IMR-90 (cell line): Measurements from ENCODE around the gene MEIS1. TPM values are rescaled to one million over a fixed set of nuclear protein-coding genes. Genes with fewer than 3 reads are reported as not detected.

Source experiments
- ATAC-seq: fragments of 200-7000 bp; cut with Tn5 transposase; 2 replicates; pipeline ENCODE4 v1.9.1; 2020; ENCODE audit warnings: low read depth, mild to moderate bottlenecking, moderate library complexity
- BruUV-seq: library from RNA; stranded (reverse); fragments of 400-500 nt; replicated peaks from 2 replicates; lab custom pipeline; 2021; lab: Mats Ljungman, UMichigan
- CTCF ChIA-PET: fragments of 300-600 bp; formaldehyde crosslinking; extraction: SDS; loops from one replicate; lab custom pipeline; 2021; ENCODE audit warnings: antibody characterized with exemption; lab: Yijun Ruan, JAX
- POLR2A ChIA-PET: fragments of 300-600 bp; sonication (Branson Sonifier 250); formaldehyde crosslinking; loops from one replicate; lab custom pipeline; 2022; ENCODE audit warnings: antibody characterized with exemption; ENCODE audit not compliant: unreplicated experiment; lab: Charles Lee
- DNase-seq: peaks from one replicate; pipeline ENCODE4 v3.0.0; 2013
- H2AFZ ChIP-seq: replicated peaks from 2 replicates; pipeline ENCODE3; 2013; ENCODE audit warnings: low read length, mild to moderate bottlenecking; ENCODE audit not compliant: poor library complexity
- H2AK5ac ChIP-seq: 2 replicates; pipeline ENCODE4 v1.6.1; 2013; ENCODE audit warnings: low read depth, low read length, inconsistent platforms
- H2AK9ac ChIP-seq: replicated peaks from 2 replicates; pipeline ENCODE3; 2013; ENCODE audit warnings: mild to moderate bottlenecking, low read depth, low read length, moderate library complexity; ENCODE audit not compliant: poor library complexity
- H2BK120ac ChIP-seq: 2 replicates; pipeline ENCODE4 v1.6.1; 2013; ENCODE audit warnings: low read depth, low read length, inconsistent platforms
- H2BK15ac ChIP-seq: 3 replicates; pipeline ENCODE4 v1.6.1; 2013; ENCODE audit warnings: low read depth, low read length, inconsistent platforms
- H2BK20ac ChIP-seq: 2 replicates; pipeline ENCODE4 v1.6.1; 2013; ENCODE audit warnings: low read depth, mild to moderate bottlenecking, inconsistent platforms, low read length, moderate library complexity
- H2BK5ac ChIP-seq: 2 replicates; pipeline ENCODE4 v1.6.1; 2013; ENCODE audit warnings: mild to moderate bottlenecking, low read depth, low read length, inconsistent platforms; ENCODE audit not compliant: poor library complexity, severe bottlenecking
- H3K14ac ChIP-seq: replicated peaks from 2 replicates; pipeline ENCODE4 v1.6.1; 2013; ENCODE audit warnings: low read depth, low read length, inconsistent platforms
- H3K18ac ChIP-seq: 2 replicates; pipeline ENCODE4 v1.6.1; 2013; ENCODE audit warnings: low read depth, low read length, control low read depth
- H3K23ac ChIP-seq: 2 replicates; pipeline ENCODE4 v1.6.1; 2013; ENCODE audit warnings: low read depth, low read length, inconsistent platforms
- H3K27ac ChIP-seq: 2 replicates; pipeline ENCODE4 v1.5.1; 2013; ENCODE audit warnings: mild to moderate bottlenecking, control low read depth, low read length; ENCODE audit not compliant: insufficient read depth
- H3K27me3 ChIP-seq: 2 replicates; pipeline ENCODE4 v1.6.1; 2013; ENCODE audit warnings: low read length; ENCODE audit not compliant: control insufficient read depth, insufficient read depth
- H3K36me3 ChIP-seq: 2 replicates; pipeline ENCODE4 v1.6.1; 2013; ENCODE audit warnings: low read length, mixed read lengths; ENCODE audit not compliant: control insufficient read depth, insufficient read depth
- H3K4ac ChIP-seq: 2 replicates; pipeline ENCODE4 v1.6.1; 2013; ENCODE audit warnings: low read depth, low read length, inconsistent platforms
- H3K4me1 ChIP-seq: 2 replicates; pipeline ENCODE4 v1.6.1; 2013; ENCODE audit warnings: low read length, mixed read lengths; ENCODE audit not compliant: control insufficient read depth, insufficient read depth
- H3K4me2 ChIP-seq: 2 replicates; pipeline ENCODE4 v1.6.1; 2013; ENCODE audit warnings: low read depth, mild to moderate bottlenecking, control low read depth, low read length, moderate library complexity
- H3K4me3 ChIP-seq: 2 replicates; pipeline ENCODE4 v1.5.1; 2013; ENCODE audit warnings: low read depth, mild to moderate bottlenecking, control low read depth, low read length, moderate library complexity; ENCODE audit not compliant: insufficient read depth
- H3K56ac ChIP-seq: 2 replicates; pipeline ENCODE4 v1.6.1; 2013; ENCODE audit warnings: low read length, inconsistent platforms; ENCODE audit not compliant: insufficient read depth; ENCODE audit errors: extremely low read depth
- H3K79me1 ChIP-seq, 2 experiments: 2 replicates each; pipeline ENCODE4 v1.6.1; 2013; ENCODE audit warnings: low read length in 2 of 2, inconsistent platforms in 1 of 2, low read depth in 1 of 2
- H3K9ac ChIP-seq: 2 replicates; pipeline ENCODE4 v1.6.1; 2013; ENCODE audit warnings: low read depth, low read length, control low read depth
- H3K9me1 ChIP-seq: 2 replicates; pipeline ENCODE4 v1.6.1; 2013; ENCODE audit warnings: low read length, inconsistent platforms; ENCODE audit not compliant: insufficient read depth
- H3K9me3 ChIP-seq: 2 replicates; pipeline ENCODE4 v1.6.1; 2013; ENCODE audit warnings: low read length; ENCODE audit not compliant: control insufficient read depth, insufficient read depth
- H4K20me1 ChIP-seq: 2 replicates; pipeline ENCODE4 v1.6.1; 2013; ENCODE audit warnings: low read length, inconsistent platforms; ENCODE audit not compliant: insufficient read depth
- H4K5ac ChIP-seq: 2 replicates; pipeline ENCODE4 v1.6.1; 2013; ENCODE audit warnings: mild to moderate bottlenecking, low read depth, low read length, control low read depth
- H4K8ac ChIP-seq, 2 experiments: 2 replicates each; pipeline ENCODE4 v1.6.1; 2013; ENCODE audit warnings: low read depth in 2 of 2, low read length in 2 of 2, control low read depth in 1 of 2, inconsistent platforms in 1 of 2
- H4K91ac ChIP-seq: 2 replicates; pipeline ENCODE4 v1.6.1; 2013; ENCODE audit warnings: low read depth, low read length, inconsistent platforms; ENCODE audit not compliant: insufficient read depth
- BHLHE40 ChIP-seq: fragments of 150-350 bp; IDR thresholded peaks from 2 replicates; pipeline ENCODE4 v1.6.1; 2016; ENCODE audit warnings: mild to moderate bottlenecking, low read depth, low read length
- CEBPB ChIP-seq: IDR thresholded peaks from 2 replicates; pipeline ENCODE4 v1.6.1; 2012; ENCODE audit warnings: low read depth, low read length, improper control_type of control experiment
- CHD1 ChIP-seq: IDR thresholded peaks from 2 replicates; pipeline ENCODE4 v1.6.1; 2012; ENCODE audit warnings: low read depth, low read length, improper control_type of control experiment
- CTCF ChIP-seq: conservative IDR thresholded peaks from 2 replicates; pipeline ENCODE4 v1.5.1; 2012; ENCODE audit warnings: mild to moderate bottlenecking, low read depth, low read length, improper control_type of control experiment
- ELK1 ChIP-seq: fragments of 150-350 bp; IDR thresholded peaks from 2 replicates; pipeline ENCODE4 v1.6.1; 2016; ENCODE audit warnings: low read depth, mild to moderate bottlenecking, low read length, moderate library complexity, borderline replicate concordance
- FOS ChIP-seq: fragments of 150-350 bp; IDR thresholded peaks from 2 replicates; pipeline ENCODE4 v1.6.1; 2016; ENCODE audit warnings: low read depth, low read length
- MAFK ChIP-seq: IDR thresholded peaks from 2 replicates; pipeline ENCODE4 v1.6.1; 2012; ENCODE audit warnings: low read depth, low read length, improper control_type of control experiment
- MAZ ChIP-seq: IDR thresholded peaks from 2 replicates; pipeline ENCODE4 v1.6.1; 2012; ENCODE audit warnings: low read depth, mild to moderate bottlenecking, low read length, improper control_type of control experiment, moderate library complexity, borderline replicate concordance
- MXI1 ChIP-seq: IDR thresholded peaks from 2 replicates; pipeline ENCODE4 v1.6.1; 2012; ENCODE audit warnings: low read depth, mild to moderate bottlenecking, low read length, moderate library complexity, borderline replicate concordance
- NFE2L2 ChIP-seq: fragments of 150-350 bp; IDR thresholded peaks from 2 replicates; pipeline ENCODE4 v1.6.1; 2016; ENCODE audit warnings: low read depth, mild to moderate bottlenecking, low read length
- POLR2A ChIP-seq: IDR thresholded peaks from 2 replicates; pipeline ENCODE4 v1.6.1; 2012; ENCODE audit warnings: mild to moderate bottlenecking, low read depth, low read length
- RAD21 ChIP-seq: IDR thresholded peaks from 2 replicates; pipeline ENCODE4 v1.6.1; 2012; ENCODE audit warnings: low read length, improper control_type of control experiment
- RCOR1 ChIP-seq: IDR thresholded peaks from 2 replicates; pipeline ENCODE4 v1.6.1; 2012; ENCODE audit warnings: mild to moderate bottlenecking, low read length, improper control_type of control experiment; ENCODE audit not compliant: insufficient replicate concordance
- RFX5 ChIP-seq: IDR thresholded peaks from 2 replicates; pipeline ENCODE4 v1.8.0; 2012; ENCODE audit warnings: low read depth, mild to moderate bottlenecking, low read length, moderate library complexity
- SMC3 ChIP-seq: fragments of 150-350 bp; IDR thresholded peaks from 2 replicates; pipeline ENCODE4 v1.6.1; 2016; ENCODE audit warnings: low read depth, mild to moderate bottlenecking, antibody characterized with exemption, low read length, moderate library complexity
- WGBS, 2 experiments: methylation state at CpG; one replicate each; pipeline versions ENCODE4 v1.1.5 to v1.1.7; 2013; ENCODE audit warnings: missing lambda C conversion rate in 2 of 2; ENCODE audit not compliant: insufficient read length in 1 of 2; ENCODE audit errors: extremely low coverage in 2 of 2; 5-methylcytosine and 5-hydroxymethylcytosine counted together
- dilution Hi-C: fragments of 300-500 bp; cut with HindIII; formaldehyde crosslinking; loops from one replicate; pipeline ENCODE4 v1.14.3; 2018; ENCODE audit warnings: low sequenced_read_pairs; ENCODE audit not compliant: unreplicated experiment
- in situ Hi-C: fragments of 300-500 bp; cut with MboI; formaldehyde crosslinking; loops from 3 replicates; pipeline ENCODE4 v1.14.3; 2019; ENCODE audit warnings: low sequenced_read_pairs, inconsistent platforms, mixed read lengths
- intact Hi-C: fragments of 100-400 bp; cut with micrococcal nuclease; formaldehyde crosslinking; loops from 2 replicates; pipeline ENCODE4 v1.10.0; 2022
- polyA plus RNA-seq, 3 experiments: library from polyadenylated mRNA; depleted of rRNA; stranded (reverse); fragments of >200 nt; gene quantifications; 2 replicates each; pipeline ENCODE4 v1.2.3, GENCODE V29; 2012; ENCODE audit warnings: low replicate concordance in 1 of 3
- total RNA-seq: library from RNA; depleted of rRNA; stranded (reverse); fragments of >200 nt; gene quantifications from 2 replicates; pipeline ENCODE4 v1.2.3, GENCODE V29; 2012

MEIS1 gene
- total and polyA plus RNA-seq, 2 of the 4 experiments (the other 2 are of a cell fraction): 54.4 to 157 TPM

GRCh38 chr2:66423391-66424124 lies 11.4 kb upstream of the MEIS1 start:
- BruUV-seq: no TSS peak
- no peak overlapping the region for H3K4me2 ChIP-seq
- no peak overlapping the region for H3K18ac ChIP-seq
- no peaks in the 10 kb centered on the region for H4K20me1 ChIP-seq
- no peak overlapping the region for H3K4ac ChIP-seq
- intact Hi-C loops: loop anchor here (5.0 kb wide), 1 partner anchor 766 kb away; no protein-coding TSS in a partner anchor
- no peak overlapping the region for H3K9ac ChIP-seq
- no peaks in the 10 kb centered on the region for H3K79me1 ChIP-seq
- no peak overlapping the region for H2AK5ac ChIP-seq
- no peak overlapping the region for H3K4me3 ChIP-seq
- H2BK120ac ChIP-seq: no peak overlapping the region
- no peaks in the 10 kb centered on the region for H3K9me3 ChIP-seq
- POLR2A ChIA-PET: no interaction called here
- no peak overlapping the region for H2BK20ac ChIP-seq
- H3K9me1 ChIP-seq: no peaks in the 10 kb centered on the region; the same call in 1 of the 2 replicates
- CTCF ChIA-PET: interaction anchor here (0.6 kb wide), 1 partner anchor 1040 kb away, joined by 3 read pairs; no protein-coding TSS in a partner anchor
- H3K27ac ChIP-seq: no peak overlapping the region
- no peak for DNase-seq
- no peaks in the 10 kb centered on the region for H3K4me1 ChIP-seq
- peaks cover 6% of the 10 kb centered on the region for H3K27me3 ChIP-seq
- no peak overlapping the region for H4K5ac ChIP-seq
- no peak for ATAC-seq
- no peak overlapping the region for H2BK15ac ChIP-seq
- TF ChIP-seq MXI1: no peak
- no peak for TF ChIP-seq CHD1
- no peak for TF ChIP-seq MAZ
- no peak for TF ChIP-seq BHLHE40
- no peak for TF ChIP-seq CEBPB
- no peak for TF ChIP-seq RFX5
- no peak for TF ChIP-seq RCOR1
- TF ChIP-seq CTCF: no peak
- no peak for TF ChIP-seq RAD21
- no peak for TF ChIP-seq POLR2A
- TF ChIP-seq NFE2L2: no peak
- TF ChIP-seq ELK1: no peak
- TF ChIP-seq MAFK: no peak
- TF ChIP-seq SMC3: no peak
- TF ChIP-seq FOS: no peak
- H2AK9ac ChIP-seq: no peak overlapping the region
- no peak overlapping the region for H3K14ac ChIP-seq
- in situ Hi-C loops: loop anchor here (25.0 kb wide), 1 partner anchor 786 kb away; no protein-coding TSS in a partner anchor
- no peak overlapping the region for H4K8ac ChIP-seq
- no peak overlapping the region for H2AFZ ChIP-seq
- no peak overlapping the region for H4K91ac ChIP-seq
- WGBS, 2 experiments: no CpG with 5 or more reads among the region's 2 CpGs
- H3K56ac ChIP-seq: no peak overlapping the region
- no peak overlapping the region for H2BK5ac ChIP-seq
- no peaks in the 10 kb centered on the region for H3K36me3 ChIP-seq
- no peak overlapping the region for H3K23ac ChIP-seq
- dilution Hi-C loops: no loop called here
